SK-N-SH (cell line): ENCODE data around the gene PODXL. TPM values are rescaled to one million over a fixed set of nuclear protein-coding genes. Genes with fewer than 3 reads are reported as not detected.

Experiments
- CTCF ChIA-PET: fragments of 300-600, 350-600 bp; formaldehyde crosslinking; extraction: SDS; loops from one replicate; lab custom pipeline; 2021; lab: Yijun Ruan, JAX
- POLR2A ChIA-PET: fragments of 350-600 bp; sonication (Branson Sonifier 250); formaldehyde crosslinking; extraction: SDS; loops from one replicate; lab custom pipeline; 2020; ENCODE audit warnings: antibody characterized with exemption, inconsistent platforms; lab: Yijun Ruan, JAX
- DNase-seq: peaks from one replicate; pipeline ENCODE4 v3.0.0; 2012
- H2AFZ ChIP-seq: fragments of 200-600 bp; sonication (generic); 2 replicates; pipeline ENCODE4 v1.8.1; 2016; ENCODE audit warnings: antibody characterized with exemption, mild to moderate bottlenecking, low read depth
- H3F3A ChIP-seq: fragments of 200-600 bp; sonication (generic); replicated peaks from 2 replicates; pipeline ENCODE3; 2016; ENCODE audit warnings: antibody characterized with exemption, mild to moderate bottlenecking; ENCODE audit not compliant: insufficient read depth
- H3K27ac ChIP-seq, 2 experiments: fragments of 200-500 bp in 1 of 2; fragments of 200-600 bp in 1 of 2; sonication (Bioruptor generic) in 1 of 2; sonication (generic), shearing (Covaris generic) in 1 of 2; 2 replicates each; pipeline versions ENCODE4 v1.5.1 to v1.6.1; 2014 to 2016; ENCODE audit warnings: low read depth in 2 of 2, inconsistent platforms in 1 of 2, low read length in 1 of 2, mild to moderate bottlenecking in 1 of 2, mixed read lengths in 1 of 2
- H3K27me3 ChIP-seq: fragments of 200-600 bp; sonication (generic), shearing (Covaris generic); 2 replicates; pipeline ENCODE4 v1.6.1; 2016; ENCODE audit warnings: mixed run types; ENCODE audit not compliant: insufficient read depth
- H3K36me3 ChIP-seq, 2 experiments: fragments of 200-500 bp in 1 of 2; fragments of 200-600 bp in 1 of 2; sonication (Bioruptor generic) in 1 of 2; sonication (generic) in 1 of 2; replicated peaks in 1 of 2; 2 replicates each; pipeline versions ENCODE3 to v1.5.1; 2014 to 2016; ENCODE audit warnings: low read length in 1 of 2, mild to moderate bottlenecking in 1 of 2; ENCODE audit not compliant: insufficient read depth in 2 of 2, control insufficient read depth in 1 of 2
- H3K4me1 ChIP-seq, 2 experiments: fragments of 200-500 bp in 1 of 2; fragments of 200-600 bp in 1 of 2; sonication (Bioruptor generic) in 1 of 2; sonication (generic), shearing (Covaris generic) in 1 of 2; 2 replicates each; pipeline versions ENCODE4 v1.5.1 to v1.6.1; 2014 to 2016; ENCODE audit warnings: low read depth in 1 of 2, low read length in 1 of 2, mixed run types in 1 of 2; ENCODE audit not compliant: insufficient read depth in 2 of 2, control insufficient read depth in 1 of 2
- H3K4me2 ChIP-seq: fragments of 200-600 bp; sonication (generic), shearing (Covaris generic); 2 replicates; pipeline ENCODE4 v1.6.1; 2017; ENCODE audit warnings: mixed run types
- H3K4me3 ChIP-seq, 2 experiments: fragments of 200-500 bp in 1 of 2; fragments of 200-600 bp in 1 of 2; sonication (Bioruptor generic) in 1 of 2; sonication (generic), shearing (Covaris generic) in 1 of 2; 2 replicates each; pipeline versions ENCODE4 v1.5.1 to v1.8.1; 2014 to 2016; ENCODE audit warnings: low read depth in 2 of 2, inconsistent platforms in 1 of 2, low read length in 1 of 2, mild to moderate bottlenecking in 1 of 2, mixed read lengths in 1 of 2, moderate library complexity in 1 of 2
- H3K79me2 ChIP-seq: fragments of 200-600 bp; sonication (generic); 2 replicates; pipeline ENCODE4 v1.8.1; 2017; ENCODE audit warnings: mild to moderate bottlenecking; ENCODE audit not compliant: insufficient read depth
- H3K9ac ChIP-seq: fragments of 200-600 bp; sonication (generic); 2 replicates; pipeline ENCODE4 v1.6.1; 2017; ENCODE audit warnings: mixed run types
- H3K9me2 ChIP-seq: fragments of 200-600 bp; sonication (generic); 2 replicates; pipeline ENCODE4 v1.6.1; 2017; ENCODE audit warnings: mixed run types
- H3K9me3 ChIP-seq: fragments of 200-600 bp; sonication (generic); 2 replicates; pipeline ENCODE4 v1.6.1; 2017; ENCODE audit warnings: mixed run types, mild to moderate bottlenecking, moderate library complexity
- H4K20me1 ChIP-seq: fragments of 200-600 bp; sonication (generic); 2 replicates; pipeline ENCODE4 v1.6.1; 2017; ENCODE audit warnings: mild to moderate bottlenecking, mixed run types; ENCODE audit not compliant: insufficient read depth
- CHD2 ChIP-seq: fragments of 150-350 bp; IDR thresholded peaks from 2 replicates; pipeline ENCODE4 v1.6.1; 2018; ENCODE audit warnings: low read length; ENCODE audit not compliant: partially characterized antibody
- ELF1 ChIP-seq: IDR thresholded peaks from 2 replicates; pipeline ENCODE4 v1.4.0; 2012
- FOXJ3 ChIP-seq: sonication (generic); formaldehyde crosslinking; IDR thresholded peaks from 2 replicates; pipeline ENCODE4 v1.5.1; 2020; ENCODE audit warnings: mild to moderate bottlenecking, missing genetic modification reagents
- JUND ChIP-seq: IDR thresholded peaks from 2 replicates; pipeline ENCODE4 v1.4.0; 2012
- MEF2A ChIP-seq: IDR thresholded peaks from 2 replicates; pipeline ENCODE4 v1.4.0; 2012; ENCODE audit warnings: low read depth, borderline replicate concordance
- RCOR1 ChIP-seq: fragments of 150-350 bp; IDR thresholded peaks from 2 replicates; pipeline ENCODE4 v1.6.1; 2017; ENCODE audit warnings: antibody characterized with exemption, low read length
- RFX5 ChIP-seq: IDR thresholded peaks from 2 replicates; pipeline ENCODE4 v1.6.1; 2012; ENCODE audit warnings: mild to moderate bottlenecking, improper control_type of control experiment, low read length
- SIN3A ChIP-seq: IDR thresholded peaks from 2 replicates; pipeline ENCODE4 v1.6.1; 2012; ENCODE audit warnings: low read depth, mild to moderate bottlenecking, low read length, moderate library complexity, borderline replicate concordance
- SMC3 ChIP-seq: IDR thresholded peaks from 2 replicates; pipeline ENCODE4 v1.6.1; 2012; ENCODE audit warnings: low read depth, low read length, improper control_type of control experiment
- USF2 ChIP-seq: fragments of 150-350 bp; IDR thresholded peaks from 2 replicates; pipeline ENCODE4 v1.6.1; 2017; ENCODE audit warnings: antibody characterized with exemption, low read length, low read depth, borderline replicate concordance
- ZBTB33 ChIP-seq: IDR thresholded peaks from 2 replicates; pipeline ENCODE4 v1.4.0; 2012; ENCODE audit warnings: low read depth, borderline replicate concordance
- WGBS: methylation state at CpG from one replicate; pipeline ENCODE4 v1.1.6; 2017; ENCODE audit warnings: low lambda C conversion rate; 5-methylcytosine and 5-hydroxymethylcytosine counted together
- polyA plus RNA-seq, 3 experiments: library from polyadenylated mRNA; depleted of rRNA; stranded (reverse); fragments of >200 nt; gene quantifications; 2 replicates each; pipeline ENCODE4 v1.2.3, GENCODE V29; 2012
- TF ChIP-seq, protein P1 (sequence below): fragments of 200-600 bp; sonication (generic); IDR thresholded peaks from 2 replicates; pipeline ENCODE4 v1.6.1; 2017; ENCODE audit warnings: antibody characterized with exemption, mild to moderate bottlenecking, moderate library complexity
- TF ChIP-seq, protein P2 (sequence below): IDR thresholded peaks from 2 replicates; pipeline ENCODE4 v1.4.0; 2012; ENCODE audit warnings: low read depth
- TF ChIP-seq, protein P3 (sequence below): fragments of 150-350 bp; IDR thresholded peaks from 2 replicates; pipeline ENCODE4 v1.6.1; 2016; ENCODE audit warnings: mild to moderate bottlenecking, low read depth, low read length

The PODXL gene
- polyA plus RNA-seq, 1 of the 3 experiments (the other 2 are of a cell fraction): 76.1 TPM

- Histone ChIP-seq H3K36me3 (peaks cover 0 to 21% of the 10 kb centered on the region in 2 experiments), H3K79me2 (peaks cover 99% of the 10 kb centered on the region), H3K4me2 (no peak overlapping the region), H3K9me3 (no peaks in the 10 kb centered on the region), H3K4me1 (peaks cover 2 to 18% of the 10 kb centered on the region in 2 experiments; a peak in 2 of 4 replicates), H4K20me1 (peaks cover 91% of the 10 kb centered on the region), H2AFZ (no peak overlapping the region), H3K27me3 (no peaks in the 10 kb centered on the region), H3K27ac (no peak overlapping the region), H3F3A (peaks cover 44% of the 10 kb centered on the region), H3K9me2 (no peaks in the 10 kb centered on the region), H3K4me3 (no peak overlapping the region), H3K9ac (no peak overlapping the region)
- ChIA-PET POLR2A (no interaction called here), CTCF (interaction anchor here (0.9 to 7.9 kb wide), 4 partner anchors 13 to 159 kb away, joined by 3 to 50 read pairs (median 24); no protein-coding TSS in a partner anchor)
- 93% methylated on average over 10 of the region's 10 CpGs for WGBS
- DNase-seq: no peak
- TF ChIP-seq JUND: no peak
Observed at GRCh38 chr7:131532570-131533091, 23.8 kb downstream of the PODXL start.

DNA sequence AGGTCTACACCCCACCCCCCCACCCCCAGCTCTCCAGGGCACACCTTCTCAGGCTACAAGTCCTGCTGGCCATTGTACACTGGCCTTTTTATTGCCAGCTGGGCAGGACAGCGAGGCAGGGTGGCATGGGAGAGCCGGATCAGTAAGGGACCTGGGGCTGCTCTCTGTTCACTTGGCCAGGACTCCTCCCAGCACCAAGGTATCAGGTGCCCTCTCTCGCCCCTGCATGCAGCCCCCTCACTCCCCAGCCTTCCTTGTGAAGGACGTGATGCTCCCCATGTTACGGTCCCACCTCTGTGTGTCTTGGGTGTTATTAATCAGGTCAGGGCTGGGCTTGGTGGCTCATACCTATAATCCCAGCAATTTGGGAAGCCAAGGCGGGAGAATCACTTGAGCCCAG is 26.3 kb downstream of the PODXL start:
- WGBS: 92% methylated on average over 6 of the region's 6 CpGs
- peaks cover 92% of the 10 kb centered on the region for H4K20me1 ChIP-seq
- TF ChIP-seq FOXJ3 (CRISPR knock-in tag) (no peak), CHD2 (no peak)
- TF ChIP-seq, all 33 proteins: peak for 0
- Histone ChIP-seq H3K4me3 (no peak overlapping the region), H3F3A (peaks cover 49% of the 10 kb centered on the region), H3K9me2 (no peaks in the 10 kb centered on the region), H2AFZ (no peak overlapping the region), H3K27me3 (no peaks in the 10 kb centered on the region), H3K79me2 (peaks cover 99% of the 10 kb centered on the region), H3K9ac (no peak overlapping the region), H3K27ac (no peak overlapping the region), H3K9me3 (no peaks in the 10 kb centered on the region), H3K4me1 (peaks cover 0 to 8% of the 10 kb centered on the region in 2 experiments; a peak in 1 of 4 replicates), H3K36me3 (peaks cover 0 to 15% of the 10 kb centered on the region in 2 experiments), H3K4me2 (no peak overlapping the region)
- CTCF ChIA-PET: interaction anchor here (1.5 to 2.1 kb wide), 2 partner anchors 16 to 23 kb away, joined by 3 to 16 read pairs; no protein-coding TSS in a partner anchor
- POLR2A ChIA-PET: no interaction called here
- no peak for DNase-seq

- no peaks in the 10 kb centered on the region for H3K27me3 ChIP-seq
- peaks cover 51% of the 10 kb centered on the region for H3F3A ChIP-seq
- H3K79me2 ChIP-seq: peaks cover 99% of the 10 kb centered on the region
- H3K4me2 ChIP-seq: no peak overlapping the region
- H2AFZ ChIP-seq: no peak overlapping the region
- H3K4me3 ChIP-seq: no peak overlapping the region
- no peaks in the 10 kb centered on the region for H3K9me3 ChIP-seq
- ChIA-PET CTCF (interaction anchor here (1.5 to 2.1 kb wide), 2 partner anchors 16 to 22 kb away, joined by 3 to 16 read pairs; no protein-coding TSS in a partner anchor), POLR2A (no interaction called here)
- H3K9me2 ChIP-seq: no peaks in the 10 kb centered on the region
- peaks cover 92% of the 10 kb centered on the region for H4K20me1 ChIP-seq
- peaks cover 0 to 8% of the 10 kb centered on the region in 2 experiments; a peak in 1 of 4 replicates for H3K4me1 ChIP-seq
- H3K27ac ChIP-seq: peak overlapping the region in 1 of 2 experiments; percentile 3; a peak in 1 of 4 replicates
- WGBS: 93% methylated on average over 7 of the region's 11 CpGs
- no peak overlapping the region for H3K9ac ChIP-seq
- no peak for DNase-seq
- peaks cover 0 to 10% of the 10 kb centered on the region in 2 experiments for H3K36me3 ChIP-seq
- TF ChIP-seq, protein P1, sequence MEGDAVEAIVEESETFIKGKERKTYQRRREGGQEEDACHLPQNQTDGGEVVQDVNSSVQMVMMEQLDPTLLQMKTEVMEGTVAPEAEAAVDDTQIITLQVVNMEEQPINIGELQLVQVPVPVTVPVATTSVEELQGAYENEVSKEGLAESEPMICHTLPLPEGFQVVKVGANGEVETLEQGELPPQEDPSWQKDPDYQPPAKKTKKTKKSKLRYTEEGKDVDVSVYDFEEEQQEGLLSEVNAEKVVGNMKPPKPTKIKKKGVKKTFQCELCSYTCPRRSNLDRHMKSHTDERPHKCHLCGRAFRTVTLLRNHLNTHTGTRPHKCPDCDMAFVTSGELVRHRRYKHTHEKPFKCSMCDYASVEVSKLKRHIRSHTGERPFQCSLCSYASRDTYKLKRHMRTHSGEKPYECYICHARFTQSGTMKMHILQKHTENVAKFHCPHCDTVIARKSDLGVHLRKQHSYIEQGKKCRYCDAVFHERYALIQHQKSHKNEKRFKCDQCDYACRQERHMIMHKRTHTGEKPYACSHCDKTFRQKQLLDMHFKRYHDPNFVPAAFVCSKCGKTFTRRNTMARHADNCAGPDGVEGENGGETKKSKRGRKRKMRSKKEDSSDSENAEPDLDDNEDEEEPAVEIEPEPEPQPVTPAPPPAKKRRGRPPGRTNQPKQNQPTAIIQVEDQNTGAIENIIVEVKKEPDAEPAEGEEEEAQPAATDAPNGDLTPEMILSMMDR: no peak
- TF ChIP-seq RCOR1 (no peak), ZBTB33 (no peak), MEF2A (no peak), ELF1 (no peak), JUND (no peak), USF2 (no peak), SMC3 (no peak), SIN3A (no peak), RFX5 (no peak)
- TF ChIP-seq, protein P2, sequence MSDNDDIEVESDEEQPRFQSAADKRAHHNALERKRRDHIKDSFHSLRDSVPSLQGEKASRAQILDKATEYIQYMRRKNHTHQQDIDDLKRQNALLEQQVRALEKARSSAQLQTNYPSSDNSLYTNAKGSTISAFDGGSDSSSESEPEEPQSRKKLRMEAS: no peak
- TF ChIP-seq, protein P3, sequence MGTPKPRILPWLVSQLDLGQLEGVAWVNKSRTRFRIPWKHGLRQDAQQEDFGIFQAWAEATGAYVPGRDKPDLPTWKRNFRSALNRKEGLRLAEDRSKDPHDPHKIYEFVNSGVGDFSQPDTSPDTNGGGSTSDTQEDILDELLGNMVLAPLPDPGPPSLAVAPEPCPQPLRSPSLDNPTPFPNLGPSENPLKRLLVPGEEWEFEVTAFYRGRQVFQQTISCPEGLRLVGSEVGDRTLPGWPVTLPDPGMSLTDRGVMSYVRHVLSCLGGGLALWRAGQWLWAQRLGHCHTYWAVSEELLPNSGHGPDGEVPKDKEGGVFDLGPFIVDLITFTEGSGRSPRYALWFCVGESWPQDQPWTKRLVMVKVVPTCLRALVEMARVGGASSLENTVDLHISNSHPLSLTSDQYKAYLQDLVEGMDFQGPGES: no peak
Observed at GRCh38 chr7:131529617-131530016, 26.8 kb downstream of the PODXL start.
